GM19372 (cell line): ENCODE measurements around the gene ASB4.

ENCODE experiments used
- ATAC-seq: cut with Tn5 transposase; IDR thresholded peaks from one replicate; pipeline ENCODE4 v1.9.1; 2021; ENCODE audit warnings: mild to moderate bottlenecking, low read depth, moderate library complexity; ENCODE audit not compliant: unreplicated experiment

Gene ASB4

DNA sequence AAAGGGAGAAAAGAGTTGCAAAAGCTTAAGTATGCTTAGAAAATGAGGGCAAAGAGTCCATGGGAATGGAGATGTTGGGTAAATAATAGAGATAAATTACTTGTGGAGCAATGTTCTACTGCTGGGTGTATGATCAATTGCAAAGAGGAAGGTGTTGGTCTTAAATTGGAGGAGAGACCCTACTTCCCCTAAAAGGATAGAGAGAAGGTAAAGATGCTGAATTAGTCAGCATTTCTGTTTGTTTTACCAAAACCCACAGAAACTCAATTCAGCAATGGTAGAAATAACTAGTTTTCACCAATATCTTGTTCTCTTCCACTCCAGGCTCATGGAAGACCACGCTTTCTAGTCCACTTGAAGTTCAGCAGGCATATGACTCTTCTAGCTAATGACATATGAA lies 32.1 kb downstream of the ASB4 start:
- no peak for ATAC-seq

DNA sequence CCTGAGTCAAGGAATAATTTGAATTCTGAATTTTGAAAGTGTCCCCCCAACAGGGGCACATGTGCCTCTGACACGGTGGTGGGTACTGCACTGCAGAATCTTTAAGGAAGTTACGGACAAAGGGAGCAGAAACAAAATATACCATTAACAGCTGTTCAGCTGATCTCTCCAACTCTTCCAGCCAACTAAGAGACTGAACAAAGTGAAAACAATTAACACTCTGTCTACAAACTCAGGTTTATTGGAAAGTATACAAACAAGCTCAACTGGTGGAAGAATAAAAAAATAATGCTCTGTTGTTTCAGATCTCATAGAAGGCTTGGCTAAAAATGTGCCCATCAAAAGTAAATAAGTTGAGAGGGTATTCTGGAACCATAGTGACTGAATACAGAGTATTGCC lies 34.4 kb downstream of the ASB4 start:
- no peak for ATAC-seq

DNA sequence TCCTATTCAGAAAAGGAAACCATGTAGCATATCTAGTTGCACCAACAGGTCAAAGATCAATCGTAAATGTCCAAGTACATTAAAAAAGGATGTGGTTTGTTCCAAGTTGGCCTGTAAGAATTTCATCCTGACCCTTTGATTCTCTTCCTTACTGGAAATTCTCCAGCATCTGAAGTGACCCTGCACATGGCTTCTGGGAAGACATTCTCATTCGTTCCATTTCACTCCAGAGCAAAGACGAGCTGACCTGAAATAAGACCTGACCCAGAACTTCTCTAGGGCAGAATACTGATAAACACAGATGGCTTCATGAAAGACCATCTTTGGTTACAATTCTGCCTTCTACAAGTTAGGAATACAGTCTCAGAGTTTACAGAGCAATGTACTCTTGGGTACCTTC lies 39.8 kb downstream of the ASB4 start:
- ATAC-seq: no peak

DNA sequence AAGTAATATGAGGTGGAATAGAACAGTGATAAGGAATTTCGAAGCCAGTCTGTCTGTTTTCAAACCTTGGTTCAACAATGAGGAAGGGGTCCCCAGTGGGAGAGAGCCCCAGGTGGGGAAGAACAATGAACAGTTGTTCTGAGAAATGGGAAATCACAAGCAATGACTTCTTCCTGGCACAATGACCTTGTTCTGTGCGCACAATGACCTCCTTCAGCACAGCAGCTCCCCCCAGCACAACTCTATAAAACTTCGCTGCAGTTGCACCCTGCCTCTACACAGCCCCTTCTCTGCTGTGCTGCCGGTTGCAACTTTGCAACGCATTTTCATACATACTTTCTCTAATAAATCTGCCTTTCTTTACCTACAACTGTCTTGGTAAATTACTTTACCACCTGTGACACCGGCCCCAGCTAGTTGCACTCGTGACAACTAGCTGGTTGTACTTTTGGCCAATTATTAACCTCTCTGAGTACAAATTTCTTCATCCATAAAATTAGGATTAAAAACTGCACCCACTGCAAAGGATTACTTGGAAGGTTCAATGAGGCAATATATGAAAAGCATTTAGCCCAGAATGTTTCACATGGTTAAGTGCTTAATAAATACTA lies 40.5 kb downstream of the ASB4 start:
- no peak for ATAC-seq

DNA sequence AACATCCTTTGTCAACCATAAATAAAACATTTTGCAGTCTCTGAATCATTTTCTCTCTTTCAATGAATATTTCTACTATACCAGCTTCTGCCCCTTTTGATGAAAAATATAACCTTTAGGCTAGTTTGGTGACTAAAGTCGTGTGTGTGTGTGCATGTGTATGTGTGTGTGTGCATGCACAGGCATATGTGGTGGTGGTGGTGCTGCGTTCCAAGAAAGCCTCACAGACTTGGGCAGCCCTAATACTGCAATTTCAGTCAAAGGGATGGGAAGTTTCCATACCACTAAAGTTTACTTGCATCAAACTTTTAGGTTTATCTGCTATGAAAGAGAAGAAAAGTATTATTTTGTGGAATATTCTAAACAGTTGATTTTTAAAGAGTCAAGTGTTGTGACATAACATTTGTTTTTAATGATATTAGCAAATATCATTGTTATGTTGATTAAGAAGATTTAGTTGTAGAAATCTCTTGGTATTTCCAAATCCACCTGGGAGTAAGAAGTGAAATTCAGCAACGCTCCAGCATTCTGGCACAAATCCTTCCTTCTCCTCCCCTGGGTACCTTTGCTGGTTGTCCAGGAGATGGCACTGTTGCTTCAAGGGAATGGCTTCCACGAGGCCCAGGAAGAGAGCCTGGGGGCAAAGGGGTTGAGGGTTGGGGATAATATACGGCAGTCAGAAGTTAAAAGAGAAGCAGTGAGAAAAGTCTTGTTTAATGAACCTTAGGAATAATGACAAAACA lies 41.5 kb downstream of the ASB4 start:
- ATAC-seq: no peak

DNA sequence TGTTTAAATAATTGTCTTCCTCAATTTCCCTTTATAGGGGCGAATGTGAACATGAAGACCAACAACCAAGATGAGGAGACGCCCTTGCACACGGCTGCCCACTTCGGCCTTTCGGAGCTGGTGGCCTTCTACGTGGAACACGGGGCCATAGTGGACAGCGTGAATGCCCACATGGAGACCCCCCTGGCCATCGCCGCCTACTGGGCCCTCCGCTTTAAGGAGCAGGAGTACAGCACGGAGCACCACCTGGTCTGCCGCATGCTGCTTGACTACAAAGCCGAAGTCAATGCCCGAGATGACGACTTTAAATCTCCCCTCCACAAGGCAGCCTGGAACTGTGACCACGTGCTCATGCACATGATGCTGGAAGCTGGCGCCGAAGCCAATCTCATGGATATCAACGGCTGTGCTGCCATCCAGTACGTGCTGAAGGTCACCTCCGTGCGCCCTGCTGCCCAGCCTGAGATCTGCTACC lies 42.1 kb downstream of the ASB4 start:
- ATAC-seq: no peak

DNA sequence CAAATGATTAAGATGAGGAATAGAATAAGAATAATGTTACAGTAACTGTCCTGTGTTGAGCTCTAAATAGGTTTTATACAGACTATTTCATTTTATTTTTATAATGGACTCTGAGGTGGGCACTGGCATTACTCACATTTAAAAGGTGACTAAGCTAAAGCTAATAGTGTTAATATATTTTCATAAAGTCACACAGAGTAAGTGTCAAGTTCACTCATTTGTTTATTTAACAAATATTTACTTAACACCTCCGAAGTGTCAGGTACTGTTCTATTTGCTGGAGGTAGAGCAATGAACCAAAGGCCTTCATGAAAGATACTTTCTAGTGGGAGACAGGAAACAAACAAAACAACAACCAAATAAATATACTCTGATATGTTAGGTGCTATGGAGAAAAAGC lies 44.0 kb downstream of the ASB4 start:
- ATAC-seq: no peak

DNA sequence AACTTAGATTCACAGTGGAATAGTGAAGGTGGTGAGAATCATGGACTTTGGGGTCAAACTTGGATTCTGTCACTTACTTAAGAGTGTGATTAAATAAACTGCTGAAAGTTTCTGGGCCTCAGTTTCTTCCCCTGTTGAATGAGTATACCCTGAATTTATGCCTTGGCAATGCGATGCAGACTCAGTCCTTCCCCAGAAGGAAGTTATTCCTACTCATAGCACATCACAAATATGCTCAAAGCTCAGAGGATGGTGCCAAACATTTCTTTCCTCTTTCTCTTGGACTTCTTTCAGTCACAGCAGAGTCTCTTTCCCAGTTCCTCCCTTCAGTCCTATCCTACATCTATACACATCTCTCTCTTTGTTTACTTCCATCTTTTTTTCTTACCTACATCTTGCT lies 45.1 kb downstream of the ASB4 start:
- ATAC-seq: no peak

DNA sequence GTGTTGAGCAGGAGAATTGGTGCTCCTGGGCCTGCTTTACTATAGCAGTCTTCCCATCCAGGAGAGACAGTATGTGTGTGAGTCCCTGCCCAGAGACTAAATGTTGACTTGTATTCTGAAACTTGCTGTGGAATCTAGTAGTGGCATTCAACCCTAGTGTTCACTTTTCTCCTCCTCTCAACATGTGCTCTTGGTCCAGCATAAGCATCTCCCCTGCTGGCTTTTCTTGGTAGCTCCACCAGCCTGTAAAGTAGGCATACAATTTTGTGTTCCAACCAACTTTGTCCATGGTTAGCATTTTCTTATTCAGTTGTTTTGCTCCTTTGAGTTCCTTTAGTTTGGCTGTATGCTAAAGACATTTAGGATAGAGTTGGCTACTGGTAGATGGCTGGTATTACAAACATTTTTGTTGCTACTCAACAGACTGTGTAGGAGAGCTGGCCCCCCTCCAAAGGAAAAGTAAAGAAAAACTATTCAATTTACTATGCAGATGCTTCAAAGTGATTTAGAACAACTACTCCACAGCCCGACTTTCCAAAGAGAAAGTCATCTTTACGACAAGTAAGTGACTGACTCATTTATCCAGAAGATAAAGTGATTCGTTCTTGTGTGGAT lies 46.0 kb downstream of the ASB4 start:
- ATAC-seq: no peak

DNA sequence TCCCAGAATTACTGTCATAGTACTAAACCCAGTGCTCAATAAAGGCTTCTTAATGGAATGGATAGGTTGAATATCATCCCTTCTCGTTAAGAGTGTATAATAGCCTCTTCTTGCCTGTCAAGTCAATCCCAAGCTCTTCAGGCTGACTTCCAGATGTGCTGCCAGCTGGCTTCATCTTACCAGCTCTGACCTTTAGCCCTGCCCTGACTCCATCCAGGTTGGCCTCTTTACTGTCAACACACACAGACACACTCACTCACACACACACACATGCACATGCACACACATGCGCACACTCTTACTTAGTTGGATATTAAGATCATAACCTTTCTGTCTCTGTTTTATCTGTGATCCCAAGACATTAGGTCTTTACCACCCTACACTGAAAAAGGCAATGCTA lies 49.1 kb downstream of the ASB4 start:
- ATAC-seq: no peak

DNA sequence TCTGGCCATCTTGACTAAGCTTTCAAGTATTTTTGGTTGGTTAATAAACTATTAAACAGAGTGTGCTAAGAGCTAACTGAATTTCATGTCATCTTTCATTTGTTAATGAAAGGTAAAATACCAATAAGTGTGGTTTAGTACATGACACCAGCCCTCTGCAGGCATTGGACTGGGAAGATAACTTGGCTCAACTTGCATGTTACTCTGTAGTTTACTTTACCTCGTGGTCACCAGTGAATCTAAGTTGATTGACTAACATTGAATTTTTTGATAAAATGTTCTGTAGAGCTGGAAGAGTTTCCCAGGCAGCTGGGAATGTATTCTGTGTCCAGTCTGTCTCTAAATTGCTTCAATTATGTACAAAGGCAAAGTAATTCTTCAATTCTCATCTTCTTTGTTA lies 49.9 kb downstream of the ASB4 start:
- no peak for ATAC-seq

DNA sequence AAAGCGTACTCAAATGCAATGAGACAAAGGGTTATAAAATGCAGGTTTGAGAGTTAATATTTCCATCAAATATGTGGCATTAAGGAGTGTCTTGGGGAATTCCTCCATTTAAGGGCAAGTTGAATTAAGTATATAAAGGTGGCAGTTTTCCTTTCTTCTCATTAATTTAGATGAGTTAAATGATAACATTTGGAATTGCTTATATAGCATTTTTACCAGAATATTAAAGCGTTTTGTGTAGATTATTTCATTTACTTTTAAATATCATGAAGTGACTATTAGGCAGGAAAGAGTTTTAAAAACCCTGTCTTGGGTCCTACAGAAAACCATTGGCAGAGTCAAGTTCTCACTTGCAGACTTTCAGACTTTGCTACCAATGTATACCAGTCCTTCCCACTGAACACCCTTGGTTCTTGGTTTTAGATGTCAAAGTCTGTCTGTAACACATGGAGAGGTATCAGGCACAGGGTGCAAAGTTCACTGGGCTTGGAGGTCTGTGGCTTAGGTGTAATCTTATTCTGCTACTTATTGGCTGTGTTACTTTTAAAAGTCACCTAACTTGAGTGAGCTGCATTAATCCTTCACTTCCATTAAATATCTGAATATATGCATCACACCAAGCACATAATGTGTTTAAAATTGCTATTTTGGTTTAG lies 51.0 kb downstream of the ASB4 start:
- no peak for ATAC-seq

DNA sequence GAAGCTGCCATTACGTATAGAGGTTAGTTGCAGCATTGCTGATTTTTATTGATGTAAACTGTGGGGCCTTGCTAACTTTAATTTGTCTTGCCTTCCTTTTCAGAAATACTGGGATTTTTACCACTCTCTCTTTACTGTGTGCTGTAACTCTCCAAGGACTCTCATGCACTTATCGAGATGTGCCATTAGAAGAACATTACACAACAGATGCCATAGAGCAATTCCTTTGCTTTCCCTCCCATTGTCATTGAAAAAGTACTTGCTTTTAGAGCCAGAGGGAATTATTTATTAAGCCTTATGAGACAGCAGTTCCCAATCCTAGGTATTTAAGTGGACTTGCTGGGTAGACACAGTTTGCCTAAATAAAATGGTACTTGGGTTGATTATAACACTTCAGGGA lies 51.7 kb downstream of the ASB4 start:
- ATAC-seq: no peak

DNA sequence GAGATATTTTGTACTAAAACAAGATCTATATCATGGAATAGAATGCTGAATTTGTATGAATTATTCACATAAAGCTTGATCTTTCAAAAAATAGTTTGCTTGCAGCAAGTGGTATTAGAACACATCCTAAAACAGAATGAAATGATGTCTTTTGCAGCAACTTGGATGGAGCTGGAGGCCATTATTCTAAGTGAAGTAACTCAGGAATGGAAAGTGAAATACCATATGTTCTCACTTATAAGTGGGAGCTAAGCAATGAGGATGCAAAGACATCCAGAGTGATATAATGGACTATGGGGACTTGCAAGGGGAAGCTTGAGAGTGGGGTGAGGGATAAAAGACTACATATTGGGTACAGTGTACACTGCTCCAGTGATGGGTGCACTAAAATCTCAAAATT lies 53.7 kb downstream of the ASB4 start:
- ATAC-seq: no peak

DNA sequence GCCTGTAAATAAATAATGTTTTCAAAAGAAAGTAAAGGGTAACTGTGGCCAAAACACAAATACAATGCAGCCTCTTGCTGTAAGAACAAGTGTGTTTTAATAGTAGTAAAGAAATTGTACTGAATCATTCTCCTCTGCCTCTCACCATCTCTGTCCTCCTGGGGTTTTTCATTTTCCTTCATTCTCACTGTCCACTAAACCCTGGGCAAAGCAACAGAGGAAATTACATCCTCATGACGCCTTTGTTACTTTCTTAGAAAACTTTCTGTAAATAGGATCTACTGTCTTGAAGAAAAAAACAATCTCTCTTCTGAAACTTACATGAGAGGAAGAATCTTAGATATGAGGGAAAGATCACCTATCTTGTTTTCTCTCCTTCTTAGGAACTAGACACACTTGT lies 54.6 kb downstream of the ASB4 start:
- ATAC-seq: no peak

DNA sequence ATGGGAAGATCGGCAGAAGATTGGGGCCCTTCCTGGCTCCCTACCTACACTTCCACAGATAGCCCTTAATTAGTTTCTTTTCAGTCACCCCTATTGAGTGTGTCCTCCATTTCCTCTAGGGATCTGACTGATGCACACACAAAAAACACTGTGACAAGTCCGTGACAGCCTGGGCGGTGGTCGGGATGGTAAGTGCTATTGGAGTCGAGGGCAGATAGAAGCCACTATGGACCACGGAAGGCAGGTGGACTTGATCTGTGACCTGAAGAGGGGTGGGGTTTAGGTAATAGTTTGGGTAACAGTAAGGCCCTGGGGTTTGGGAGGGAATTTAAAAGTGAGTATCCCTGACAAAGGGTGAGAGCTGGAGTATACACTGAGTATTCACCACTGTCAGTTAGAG lies 57.6 kb downstream of the ASB4 start:
- no peak for ATAC-seq

DNA sequence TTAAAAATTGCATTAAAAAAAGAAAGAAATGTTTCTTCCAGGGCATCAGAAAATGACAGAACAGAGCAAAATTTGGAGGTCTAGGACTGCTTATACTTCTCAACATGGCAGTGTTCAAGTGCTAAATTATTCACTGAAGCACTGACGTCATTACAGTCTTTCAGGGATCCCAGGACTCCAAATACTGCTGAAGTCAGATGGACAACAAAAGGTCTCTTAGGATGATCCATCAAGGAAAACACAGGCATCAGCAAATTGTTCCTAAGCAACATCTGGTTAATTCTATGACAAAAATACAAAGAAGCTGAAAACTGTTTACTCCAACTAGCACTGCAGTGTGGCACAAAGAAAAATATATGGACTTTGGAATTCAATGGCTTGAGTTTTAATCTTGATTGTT lies 58.4 kb downstream of the ASB4 start:
- no peak for ATAC-seq

DNA sequence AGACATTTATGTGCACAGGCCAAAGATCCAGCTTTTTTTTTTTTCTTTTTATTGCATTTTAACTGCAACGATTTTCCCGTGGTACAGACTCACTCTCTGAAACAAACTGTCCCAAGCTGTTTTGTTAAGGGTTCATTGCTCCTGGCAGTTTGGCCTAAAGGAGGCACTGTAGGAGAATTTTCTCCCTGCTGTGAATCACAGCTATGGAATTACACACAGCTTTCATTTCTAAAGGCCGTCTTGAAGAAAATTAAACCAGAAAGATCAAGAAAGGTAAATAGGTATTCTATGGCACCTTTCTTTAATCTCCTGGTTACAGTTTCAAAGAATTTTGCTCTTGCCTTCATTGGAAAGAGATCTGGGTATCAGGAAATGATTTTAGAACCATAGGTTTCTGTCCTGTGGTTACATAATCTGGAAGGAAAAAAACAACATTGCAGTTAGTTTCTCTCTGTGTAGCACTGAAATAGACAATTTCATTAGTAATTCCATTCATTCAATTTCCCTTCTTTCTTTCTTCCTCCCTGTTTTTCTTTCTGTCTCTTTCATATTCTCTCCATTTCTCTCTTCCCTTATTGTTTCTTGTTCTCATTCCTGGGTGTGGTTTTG lies 59.4 kb downstream of the ASB4 start:
- no peak for ATAC-seq

DNA sequence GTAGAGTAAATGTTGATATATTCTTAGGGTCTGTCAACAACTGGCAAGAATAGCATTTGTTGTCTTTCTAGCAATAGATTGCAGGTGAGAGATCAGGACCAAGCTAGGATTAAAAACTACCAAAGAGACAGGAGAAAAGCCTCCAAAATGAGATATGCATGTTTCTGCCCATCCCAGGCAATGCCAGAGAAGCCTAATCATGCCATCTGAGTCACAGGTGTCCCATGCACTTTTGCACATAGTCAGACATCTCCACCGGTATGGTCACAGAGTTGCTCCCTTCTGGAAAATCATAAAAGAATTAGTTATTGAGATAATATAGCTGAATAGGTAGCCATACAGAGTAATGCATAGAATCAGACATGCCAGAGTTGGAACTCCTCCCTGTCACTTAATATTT lies 59.9 kb downstream of the ASB4 start:
- no peak for ATAC-seq

DNA sequence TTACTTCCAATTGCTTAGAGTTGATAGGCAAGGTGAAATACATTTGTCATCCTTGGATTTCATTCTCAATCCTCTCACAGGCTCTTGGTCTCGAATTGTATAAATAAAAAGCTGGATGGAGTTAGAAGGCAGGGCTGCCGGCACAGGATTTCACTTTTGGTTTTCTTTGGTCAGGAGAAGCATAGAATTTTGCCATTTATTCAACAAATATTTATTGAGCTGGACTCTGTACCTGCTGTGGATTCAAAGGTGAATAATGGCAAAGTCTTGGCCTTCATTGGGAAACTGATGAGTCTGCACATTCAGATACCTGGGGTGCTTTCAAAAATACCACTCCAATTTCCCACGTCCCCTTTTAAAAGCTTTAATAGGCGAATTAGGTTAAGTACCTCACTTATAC lies 60.9 kb downstream of the ASB4 start:
- no peak for ATAC-seq
